ENCODE data around the gene GPSM3.
"Not testable (repeated sequence)": the region's sequence is repeated elsewhere in the genome, so short reads cannot be mapped to it uniquely, and the experiment has no call there.

Gene GPSM3, protein sequence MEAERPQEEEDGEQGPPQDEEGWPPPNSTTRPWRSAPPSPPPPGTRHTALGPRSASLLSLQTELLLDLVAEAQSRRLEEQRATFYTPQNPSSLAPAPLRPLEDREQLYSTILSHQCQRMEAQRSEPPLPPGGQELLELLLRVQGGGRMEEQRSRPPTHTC

DNA sequence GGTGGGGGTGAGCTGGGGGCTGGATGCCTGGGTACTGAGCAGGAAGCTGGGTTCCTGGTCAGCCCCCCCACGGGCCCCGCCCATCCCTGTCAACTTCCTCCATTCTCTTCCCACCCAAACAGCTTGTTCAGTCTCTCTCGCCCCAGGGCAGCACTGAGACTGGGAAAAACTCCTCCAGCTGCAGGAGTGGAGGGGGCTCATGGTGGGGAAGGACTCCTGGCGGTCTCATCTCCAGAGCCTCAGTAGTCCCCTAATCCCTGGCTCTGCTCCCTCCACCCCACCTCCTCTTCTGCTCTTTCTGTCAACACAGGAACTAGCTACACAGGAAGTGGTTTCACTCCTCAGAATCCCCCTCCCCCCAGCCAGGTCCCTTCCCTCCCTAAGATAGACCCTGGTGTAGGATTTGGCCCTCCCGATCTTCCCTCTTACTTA, at the start of gene GPSM3:
GPSM3 (minus strand) TSS at position 36 of the 432 bp plus-strand sequence. CDS start 130 bp downstream, outside the sequence.
- DNase-seq: peak; percentile 75

DNA sequence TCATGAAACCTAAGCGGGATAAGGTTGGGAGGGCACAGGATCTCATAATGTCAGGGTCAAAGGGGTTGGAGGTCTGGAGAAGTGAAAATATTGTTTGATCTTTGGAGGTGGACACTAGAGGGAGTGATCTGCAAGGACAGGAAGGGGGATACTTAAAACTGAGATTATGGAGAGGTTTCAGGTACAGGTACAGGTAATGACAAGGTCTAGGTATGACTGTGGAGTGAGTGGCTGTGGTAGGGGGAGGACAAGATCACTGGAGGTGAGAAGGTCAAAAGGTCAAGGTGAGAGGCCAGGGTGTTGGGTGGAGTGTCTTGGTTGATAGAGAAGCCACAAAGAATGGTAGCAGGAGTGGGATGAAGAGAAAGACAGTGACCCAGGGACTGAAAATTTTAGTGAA, 48.2 kb upstream of the GPSM3 start:
- DNase-seq: peak; percentile 15

DNA sequence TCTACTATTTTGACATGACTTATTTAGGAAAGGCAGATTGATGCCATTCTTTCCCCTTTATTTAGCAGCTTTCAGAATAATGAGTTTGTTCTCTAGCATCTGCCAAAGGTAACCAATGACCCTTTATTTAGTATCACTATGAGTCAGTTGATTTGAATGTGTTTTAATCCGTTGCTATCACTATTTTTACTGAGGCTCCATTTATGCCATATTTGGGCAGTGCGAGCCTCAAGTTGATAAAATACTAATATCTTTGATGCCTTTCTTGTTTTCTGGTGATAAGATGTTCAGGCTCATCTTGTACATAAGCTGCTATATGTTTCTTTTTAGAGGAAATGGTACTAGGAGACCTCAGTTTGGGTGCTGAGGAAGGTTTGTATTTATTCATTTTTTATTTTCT, 47.0 kb upstream of the GPSM3 start:
- DNase-seq: no peak

DNA sequence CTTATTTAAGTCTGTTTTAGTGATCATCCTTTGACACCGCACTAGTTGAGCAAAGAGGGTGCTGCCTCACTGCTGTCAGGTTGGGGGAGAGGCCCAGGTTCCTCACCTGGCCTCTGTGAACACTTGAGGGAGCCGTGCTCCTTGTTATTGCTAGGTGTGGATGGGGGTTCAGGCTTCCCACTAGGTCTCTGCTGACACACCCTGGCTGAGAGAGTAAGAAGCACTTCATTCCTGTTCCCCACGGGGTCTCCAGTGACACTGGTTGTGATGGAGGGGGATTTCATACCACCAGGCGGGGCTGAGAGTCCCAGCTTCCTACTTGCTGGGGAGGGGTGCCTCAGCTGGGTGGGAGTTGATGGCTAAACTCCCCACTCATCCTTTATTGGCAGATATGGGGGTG, 42.5 kb upstream of the GPSM3 start:
- no peak for DNase-seq

DNA sequence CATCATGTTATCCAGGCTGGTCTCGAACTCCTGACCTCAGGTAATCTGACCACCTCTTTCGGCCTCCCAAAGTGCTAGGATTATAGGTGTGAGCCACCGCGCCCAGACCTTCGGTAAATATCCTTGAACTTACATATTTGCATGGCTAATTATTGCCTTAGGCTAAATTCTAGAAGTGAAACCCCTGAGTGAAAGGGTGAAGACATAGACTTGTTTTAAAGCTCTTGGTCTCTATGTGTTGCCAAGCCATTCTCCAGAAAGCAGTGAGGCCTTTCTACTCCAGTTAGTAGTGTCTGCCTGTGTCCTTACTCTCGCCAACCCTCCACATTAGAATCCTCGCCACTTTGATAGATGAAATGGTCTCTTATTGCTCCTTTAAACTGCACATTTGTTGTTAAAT, 34.0 kb upstream of the GPSM3 start:
- DNase-seq: no peak

DNA sequence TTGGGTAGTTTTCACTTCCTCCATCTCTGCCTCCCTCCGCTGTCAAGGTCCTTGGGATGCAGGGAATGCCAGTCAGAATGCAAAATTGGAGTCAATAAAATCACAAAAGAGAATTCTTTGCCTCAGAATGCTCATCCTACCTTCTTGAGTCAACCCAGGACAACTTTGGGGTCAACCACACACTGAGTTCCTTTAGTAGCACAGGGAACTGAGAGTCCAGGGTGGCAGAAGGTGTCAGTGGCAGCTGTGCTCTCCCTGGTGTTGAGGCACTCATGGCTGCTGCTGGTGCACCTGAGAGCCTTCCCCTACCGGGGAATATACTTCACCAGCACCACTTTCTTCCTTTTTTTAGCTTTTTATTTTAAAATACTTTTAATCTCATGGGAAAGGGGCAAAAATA, 32.3 kb upstream of the GPSM3 start:
- no peak for DNase-seq

DNA sequence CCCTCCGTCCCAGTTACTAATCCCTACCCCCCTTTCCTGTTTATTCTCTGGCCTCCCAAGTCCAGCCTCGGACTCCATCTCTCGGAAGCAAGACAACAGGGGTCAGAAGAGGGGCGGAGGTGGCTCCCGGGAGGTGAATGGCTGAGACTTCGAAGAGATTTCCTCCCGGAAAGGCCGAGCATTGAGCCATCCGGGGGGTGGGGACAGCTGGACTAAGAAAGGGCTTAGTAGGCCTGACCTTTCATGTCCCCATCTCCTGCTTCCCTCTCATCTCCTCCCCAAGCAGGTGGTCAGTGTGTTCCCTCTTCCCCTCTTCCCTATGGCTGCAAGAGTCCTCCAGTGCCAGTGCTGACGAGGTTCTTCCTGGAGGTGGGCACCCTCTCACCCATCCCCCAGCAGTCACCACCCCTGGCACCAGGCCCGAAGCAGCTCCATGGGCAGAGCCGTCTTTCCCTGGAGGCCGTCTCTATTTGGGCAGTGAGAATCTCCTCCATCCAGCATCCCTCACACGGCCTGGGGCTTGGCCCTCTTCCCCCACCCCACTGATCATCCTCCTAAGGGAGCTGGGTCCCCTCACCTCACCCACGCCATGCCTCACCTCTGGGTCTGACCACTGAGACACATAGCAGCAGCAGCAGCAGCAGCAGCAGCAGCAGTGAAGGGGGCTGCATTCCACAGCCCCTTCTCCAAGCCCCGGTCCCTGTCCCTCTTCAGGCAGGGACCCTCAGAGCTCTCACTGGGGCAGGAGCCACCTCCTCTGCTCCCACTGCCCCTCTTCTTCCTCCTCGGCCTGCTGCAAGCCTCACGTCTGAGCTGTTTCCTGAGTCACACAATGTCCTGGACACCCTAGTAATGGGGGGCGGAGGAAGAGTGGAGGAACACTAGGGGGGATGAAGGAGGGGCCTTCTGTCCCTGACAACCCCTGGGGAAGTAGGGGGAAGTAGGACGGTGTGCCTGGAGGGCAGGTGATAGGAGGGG, 31.1 kb upstream of the GPSM3 start, which contains the start of gene NOTCH4:
NOTCH4 (minus strand) TSS at position 810 of the 978 bp plus-strand sequence; CDS start at position 671, 139 bp downstream.
- DNase-seq: no peak

DNA sequence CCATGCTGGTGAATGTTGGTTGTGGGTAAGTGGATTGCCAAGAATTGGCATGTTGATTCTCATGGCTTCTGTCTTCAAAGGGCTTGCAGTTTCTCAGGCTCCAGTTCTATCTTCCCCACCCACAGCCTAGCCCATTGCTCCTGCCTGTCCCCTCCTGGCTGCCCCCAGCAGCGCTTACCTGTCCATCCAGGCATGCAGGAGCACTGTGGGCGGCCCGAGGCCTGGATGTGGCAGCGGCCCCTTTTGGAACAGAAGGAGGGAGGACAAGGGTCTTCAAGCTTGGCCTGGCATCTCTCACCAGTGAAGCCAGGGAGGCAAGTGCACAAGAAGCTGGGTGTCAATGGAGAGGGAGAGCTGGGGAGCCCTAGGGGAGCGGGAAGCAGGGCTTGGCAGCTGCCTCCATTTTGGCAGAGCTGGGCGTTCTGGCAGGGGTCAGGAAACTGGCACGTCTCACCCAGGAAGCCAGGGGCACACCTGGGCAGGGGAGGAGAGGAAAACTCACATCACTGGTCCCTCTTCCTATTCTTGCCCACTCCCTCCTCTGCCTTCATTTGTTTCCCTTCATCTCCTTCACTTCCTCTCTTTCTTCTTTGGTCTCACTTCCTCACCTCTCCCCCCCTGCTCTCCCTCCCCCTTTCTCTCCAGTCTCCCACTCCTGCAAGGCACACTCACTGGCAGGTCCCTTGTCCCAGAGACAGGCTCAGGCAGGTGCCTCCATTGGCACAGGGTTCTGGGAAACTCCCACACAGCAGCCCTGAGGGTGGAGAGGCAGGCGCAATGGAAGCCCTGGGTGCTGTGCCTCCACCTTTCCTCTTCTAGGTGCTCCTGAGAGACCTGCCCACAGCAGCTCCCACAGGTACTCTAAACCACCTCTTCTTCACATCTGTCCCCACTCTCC, 30.1 kb upstream of the GPSM3 start:
- no peak for DNase-seq

DNA sequence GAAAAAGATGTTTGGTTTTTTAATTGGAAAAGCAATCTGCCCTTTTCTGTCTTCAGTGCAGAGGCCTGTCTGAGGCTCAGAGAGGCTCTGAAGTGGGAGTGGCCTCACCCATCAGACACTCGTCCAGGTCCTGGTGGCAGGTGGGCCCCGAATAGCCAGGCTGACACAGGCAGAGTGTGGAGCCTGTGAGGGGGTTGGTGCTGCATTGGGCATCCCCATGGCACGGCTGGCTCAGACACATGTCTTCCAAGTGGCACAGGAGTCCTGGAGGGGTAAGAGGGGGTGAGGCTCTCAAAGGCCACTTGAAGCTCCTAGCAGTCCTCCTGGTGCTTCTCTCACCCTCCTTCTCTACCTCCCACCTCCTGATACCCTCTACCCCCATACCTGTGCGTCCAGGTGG, 27.6 kb upstream of the GPSM3 start:
- no peak for DNase-seq

DNA sequence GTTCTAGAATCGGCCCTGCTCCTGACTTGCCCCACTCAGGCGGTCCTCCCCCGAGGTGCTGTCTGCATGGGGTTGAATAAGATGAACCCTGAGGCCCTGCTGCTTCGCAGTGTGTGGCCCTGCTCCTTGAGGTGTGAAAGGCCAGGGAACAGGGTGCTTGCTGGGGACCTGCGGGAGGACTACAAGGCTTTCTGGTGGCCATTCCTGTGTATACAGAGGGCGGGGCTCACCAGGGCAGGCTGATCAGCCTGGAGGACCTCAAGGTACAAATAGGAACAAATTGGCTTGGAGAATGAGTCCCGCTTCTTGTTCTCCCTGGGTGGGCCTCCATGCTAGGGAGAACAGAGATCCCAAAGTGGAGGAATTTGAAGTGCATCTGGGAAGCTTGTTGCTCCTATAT, 25.7 kb upstream of the GPSM3 start:
- no peak for DNase-seq

DNA sequence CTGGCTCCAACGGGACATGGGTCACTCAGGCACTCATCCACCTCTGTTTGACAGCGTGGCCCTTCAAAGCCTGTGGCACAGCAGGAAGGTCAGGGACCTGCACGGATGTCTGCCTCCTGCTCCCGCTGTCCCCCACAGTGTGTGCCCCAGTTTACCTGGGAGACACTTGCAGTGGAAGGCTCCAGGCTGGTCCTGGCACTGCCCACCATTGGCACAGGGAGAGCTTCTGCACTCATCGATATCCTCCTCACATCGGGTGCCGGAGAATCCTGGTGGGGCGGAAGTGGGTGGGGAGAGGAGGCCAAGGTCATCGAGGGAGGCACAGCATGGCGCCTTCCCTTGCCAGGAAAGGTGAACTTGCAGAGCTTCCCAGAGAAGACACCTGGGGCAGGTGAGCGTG, 24.6 kb upstream of the GPSM3 start:
- DNase-seq: no peak

DNA sequence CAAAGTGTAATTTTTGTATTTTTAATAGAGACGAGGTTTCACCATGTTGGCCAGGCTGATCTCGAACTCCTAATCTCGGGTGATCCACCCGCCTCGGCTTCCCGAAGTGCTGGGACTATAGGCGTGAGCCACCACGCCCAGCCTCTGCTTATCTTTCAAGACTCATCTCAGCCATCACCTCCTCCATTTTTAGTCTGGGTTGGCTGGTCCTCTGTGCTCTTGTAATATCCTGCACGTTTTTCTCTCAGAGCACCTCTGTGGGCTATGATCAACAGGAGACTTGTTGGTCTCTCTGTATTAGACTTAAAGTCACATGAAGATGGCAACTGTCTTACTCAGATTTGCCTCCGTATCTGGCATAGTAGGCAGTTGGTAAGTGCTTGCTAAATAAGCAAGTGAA, 23.8 kb upstream of the GPSM3 start:
- no peak for DNase-seq

DNA sequence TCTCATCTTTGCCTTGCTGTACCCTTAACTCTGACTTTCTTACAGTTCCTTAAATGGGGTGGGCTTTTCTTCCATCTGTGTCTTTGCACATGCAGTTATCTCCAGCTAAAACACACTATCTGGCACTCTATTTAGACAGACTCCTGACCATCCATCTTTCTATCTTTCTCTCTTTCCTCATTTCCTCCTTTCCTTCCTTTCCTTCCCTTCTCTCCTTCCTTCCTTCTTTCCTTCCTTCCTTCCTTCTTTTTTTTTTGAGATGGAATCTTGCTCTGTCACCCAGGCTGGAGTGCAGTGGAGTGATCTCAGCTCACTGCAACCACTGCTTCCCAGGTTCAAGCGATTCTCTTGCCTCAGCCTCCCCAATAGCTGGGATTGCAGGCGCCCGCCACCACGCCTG, 23.2 kb upstream of the GPSM3 start:
- DNase-seq: no peak

DNA sequence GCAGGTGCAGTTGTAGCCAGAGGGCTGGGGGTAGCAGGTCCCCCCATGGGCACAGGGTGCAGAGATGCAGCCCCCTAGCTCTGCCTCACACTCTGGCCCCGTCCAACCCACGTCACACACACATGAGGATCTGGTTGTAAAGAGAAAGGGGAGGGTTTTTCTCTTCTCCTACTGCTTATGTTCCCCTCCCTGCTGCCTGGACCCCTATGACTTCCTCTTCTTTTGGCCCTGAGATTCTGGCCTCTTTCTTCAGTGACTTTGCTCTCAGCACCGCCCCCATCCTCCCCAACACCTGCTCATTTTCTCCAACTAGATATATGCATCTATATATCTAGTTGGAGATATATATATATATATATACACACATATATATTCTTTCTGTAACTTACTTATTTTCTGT, 21.7 kb upstream of the GPSM3 start:
- DNase-seq: no peak

DNA sequence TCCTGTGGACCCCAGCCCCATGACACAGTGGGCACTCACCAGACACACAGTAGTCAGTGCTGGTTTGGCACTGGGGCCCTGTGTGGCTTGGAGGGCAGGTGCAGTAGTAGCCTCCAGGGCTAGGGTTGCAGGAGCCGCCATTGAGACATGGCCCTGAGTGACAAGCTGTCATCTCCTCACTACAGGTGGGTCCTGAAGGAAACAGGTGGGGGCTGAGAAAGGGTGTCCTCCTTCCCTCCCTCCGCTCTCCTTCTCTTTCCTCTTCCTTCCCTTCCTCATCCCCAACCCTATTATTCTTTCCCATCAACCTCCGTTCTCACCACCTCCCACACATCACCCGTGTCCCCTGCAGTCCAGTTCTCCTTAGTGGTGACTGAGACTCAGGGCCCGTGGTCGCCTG, 21.2 kb upstream of the GPSM3 start:
- DNase-seq: no peak

DNA sequence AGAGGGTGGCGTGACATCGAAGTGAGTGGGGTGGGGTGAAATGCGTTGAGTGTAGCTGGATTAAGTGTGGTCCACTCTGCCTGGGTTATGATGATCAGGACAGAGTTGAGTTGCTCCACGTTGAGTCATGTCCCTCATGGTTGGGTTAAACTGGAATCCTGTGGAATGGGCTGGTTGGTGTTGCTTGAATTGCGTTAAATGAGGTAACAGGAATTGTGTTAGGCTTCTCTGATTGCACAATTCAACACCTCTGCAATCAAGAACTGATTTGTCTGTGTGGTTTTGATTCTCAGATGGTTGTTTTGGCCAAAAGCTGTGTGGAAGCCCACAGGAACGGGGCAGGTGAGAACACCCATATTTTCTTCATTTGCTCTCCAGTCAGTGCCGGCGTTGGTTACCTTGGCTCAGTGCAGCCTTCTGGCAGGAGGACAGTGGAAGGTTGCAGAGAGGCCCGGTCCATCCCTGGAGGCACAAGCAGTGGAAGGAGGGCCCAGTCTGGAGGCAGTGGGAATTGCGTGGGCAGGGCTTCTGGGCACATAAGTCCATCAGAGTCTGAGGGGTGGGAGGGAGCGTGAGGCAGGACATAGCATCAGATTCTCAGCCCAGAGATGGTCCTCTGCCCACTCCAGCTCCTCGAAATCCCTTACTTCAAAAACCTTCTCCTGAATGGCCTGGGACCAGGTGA, 19.8 kb upstream of the GPSM3 start:
- no peak for DNase-seq

DNA sequence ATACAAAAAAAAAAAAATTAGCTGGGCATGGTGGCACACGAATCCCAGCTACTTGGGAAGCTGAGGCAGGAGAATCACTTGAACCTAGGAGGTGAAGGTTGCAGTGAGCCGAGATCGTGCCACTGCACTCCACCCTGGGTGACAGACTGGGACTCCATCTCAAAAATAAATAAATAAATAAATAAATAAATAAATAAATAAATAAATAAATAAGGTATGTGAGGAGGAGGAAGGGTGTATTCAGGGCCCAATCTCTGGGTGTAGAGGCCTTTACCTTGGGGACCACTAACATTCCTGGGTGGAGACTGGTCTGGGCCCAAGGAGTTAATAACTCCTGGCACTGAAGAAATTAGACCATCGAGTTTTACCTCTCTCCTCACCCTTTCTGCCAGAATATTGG, 19.0 kb upstream of the GPSM3 start:
- DNase-seq: not testable (repeated sequence)

DNA sequence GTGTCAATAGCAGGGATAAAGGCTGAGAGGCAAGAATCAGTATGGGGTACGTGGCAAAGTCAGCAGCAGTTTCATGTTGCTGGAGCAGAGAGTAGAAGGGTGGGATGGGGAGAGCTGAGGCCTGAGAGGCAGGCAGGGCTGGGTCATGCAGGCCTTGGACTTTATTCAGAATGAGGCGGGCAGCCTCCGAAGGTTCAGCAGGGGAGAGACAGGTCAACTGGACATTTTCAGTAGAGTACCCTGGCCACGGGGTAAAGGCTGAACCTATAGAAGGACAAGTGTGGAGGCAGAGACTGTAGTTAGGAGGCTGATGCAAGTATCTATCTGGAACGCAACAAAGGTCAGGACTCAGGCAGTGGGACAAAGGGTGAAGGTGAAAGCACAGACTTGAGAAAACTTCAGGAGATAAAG, 17.8 kb upstream of the GPSM3 start:
- no peak for DNase-seq

DNA sequence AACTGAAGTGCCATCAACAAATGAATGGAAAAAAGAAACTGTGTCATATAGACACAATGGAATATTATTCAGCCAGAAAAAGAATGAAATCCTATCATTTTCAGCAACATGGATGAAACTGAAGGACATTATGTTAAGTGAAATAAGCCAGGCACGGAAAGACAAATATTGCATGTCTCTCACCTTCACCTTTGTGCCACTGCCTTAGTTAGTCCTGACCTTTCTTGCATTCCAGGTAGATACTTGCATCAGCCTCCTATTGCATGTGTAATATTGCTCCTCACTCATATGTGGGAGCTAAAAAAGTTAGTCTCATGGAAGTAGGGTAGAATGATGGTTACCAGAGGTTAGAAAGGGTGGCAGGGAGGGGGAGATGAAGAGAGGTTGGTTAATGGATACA, 16.6 kb upstream of the GPSM3 start:
- no peak for DNase-seq

DNA sequence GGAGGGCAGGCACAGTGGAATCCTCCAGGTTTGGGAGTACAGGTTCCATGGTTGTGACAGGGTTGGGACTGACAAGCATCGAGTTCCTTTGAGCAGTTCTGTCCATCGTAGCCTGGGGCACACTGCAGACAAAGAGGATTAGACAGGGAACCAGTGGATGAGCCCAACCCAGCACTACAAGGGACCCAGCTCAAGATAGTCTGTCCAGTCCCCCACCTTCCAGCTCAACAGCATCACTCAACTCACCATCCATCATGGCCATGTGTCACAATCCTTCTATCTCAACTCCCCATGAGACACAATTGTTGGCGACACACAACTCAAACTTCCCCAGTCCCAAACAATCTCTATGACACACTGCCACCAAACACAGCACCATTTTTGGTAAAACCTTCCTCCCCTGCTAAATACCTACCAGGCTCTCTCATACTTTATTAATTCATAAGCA, 11.8 kb upstream of the GPSM3 start:
- DNase-seq: no peak

DNA sequence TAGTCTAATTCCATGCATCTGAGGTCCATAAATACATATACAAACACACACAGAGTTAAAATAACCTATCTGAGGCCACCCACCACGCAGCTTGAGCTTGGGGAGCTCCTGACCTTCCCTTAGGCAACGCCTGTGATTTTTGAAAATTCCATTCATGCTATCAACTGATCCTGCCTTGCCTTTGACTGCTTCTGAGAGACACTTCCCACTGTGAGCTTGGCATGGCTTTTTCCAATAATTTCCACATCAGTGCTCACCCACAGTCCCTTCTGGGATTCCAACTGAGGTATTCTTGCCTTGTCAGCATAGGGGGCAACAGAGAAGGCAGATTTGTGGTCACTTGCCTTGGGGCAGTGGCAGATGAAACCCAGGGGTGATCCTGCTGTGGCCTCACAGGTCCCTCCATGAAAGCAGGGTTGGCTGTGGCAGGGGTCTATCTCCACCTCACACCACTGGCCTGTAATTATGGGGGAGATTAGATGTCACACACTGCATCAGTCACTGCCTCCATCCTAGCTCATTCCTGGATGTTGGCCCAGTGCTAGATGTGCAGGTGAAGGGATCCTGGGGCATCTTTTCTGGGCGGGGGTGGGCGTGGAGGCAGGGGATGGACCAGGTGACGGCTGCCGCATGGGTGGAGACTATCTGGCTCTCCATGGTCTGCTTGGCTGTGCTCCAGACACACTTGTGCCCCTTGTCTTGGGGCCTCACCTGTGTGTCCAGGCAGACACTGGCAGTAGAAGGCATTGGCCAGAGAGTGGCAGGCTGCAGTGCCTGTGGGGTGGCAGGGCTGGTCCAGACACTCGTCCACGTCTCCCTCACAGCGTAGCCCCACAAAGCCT, 11.2 kb upstream of the GPSM3 start:
- DNase-seq: no peak

DNA sequence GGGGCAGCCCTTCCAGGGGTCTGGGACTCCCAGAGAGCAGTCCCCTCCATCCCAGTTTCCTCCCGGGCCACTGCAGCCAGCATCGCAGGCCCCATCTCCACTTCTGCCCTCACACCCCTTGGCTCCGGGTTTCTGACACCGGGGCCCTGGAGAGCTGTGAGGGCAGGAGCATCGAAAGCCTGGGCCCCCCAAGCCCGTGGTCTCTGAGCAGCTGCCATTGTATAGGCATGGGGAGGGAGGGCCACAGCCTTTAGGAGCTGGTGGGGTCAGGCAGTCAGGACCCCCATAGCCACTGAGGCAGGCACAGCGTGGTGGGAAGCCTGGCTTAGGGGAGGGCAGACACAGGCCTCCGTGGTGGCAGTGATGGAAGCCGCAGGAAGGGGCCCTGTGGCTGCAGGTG, 9.7 kb upstream of the GPSM3 start:
- no peak for DNase-seq
